ENCODE measurements around the gene CTNNA2. TPM values are rescaled to one million over a fixed set of nuclear protein-coding genes. Genes with fewer than 3 reads are reported as not detected.

CTNNA2 gene
- total and polyA plus RNA-seq, 7 experiments from 2014 or later: not detected

DNA sequence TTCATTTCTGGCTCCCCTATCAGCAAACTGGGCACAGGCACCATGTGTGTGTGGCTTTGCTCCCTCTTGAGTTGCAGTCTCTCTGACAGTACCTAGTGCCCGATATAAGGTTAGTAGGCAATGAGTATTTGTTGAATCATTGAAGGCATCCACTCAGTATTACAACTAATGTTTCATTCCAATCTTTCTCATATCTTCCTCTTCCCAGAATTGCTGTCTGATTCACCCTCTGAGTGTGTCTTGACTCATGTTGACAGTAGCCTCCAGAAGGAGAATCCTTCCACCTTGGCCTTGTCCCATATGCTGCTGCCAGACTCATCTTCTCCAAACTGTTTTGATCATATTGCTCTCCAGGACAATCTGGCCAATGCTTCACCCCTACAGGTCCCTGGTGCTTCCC is 589.2 kb downstream of the CTNNA2 start:
- Histone ChIP-seq H3K27ac (ENCODE audit: low read depth, low read length) (no peak overlapping the region), H3K36me3 (ENCODE audit: control insufficient read depth in 2 of 3, insufficient read depth in 3 of 3, low read length in 3 of 3) (no peaks in the 10 kb centered on the region), H3K4me3 (ENCODE audit: low read length) (no peak overlapping the region), H3K9me3 (ENCODE audit: control insufficient read depth in 2 of 3, low read length in 3 of 3) (no peaks in the 10 kb centered on the region), H3K4me1 (ENCODE audit: control insufficient read depth in 2 of 2, insufficient read depth in 2 of 2, low read length in 2 of 2) (no peaks in the 10 kb centered on the region), H3K27me3 (ENCODE audit: control insufficient read depth in 2 of 2, insufficient read depth in 2 of 2, low read length in 2 of 2) (no peaks in the 10 kb centered on the region)
- H3K4me1 Mint-ChIP-seq: no peaks in the 10 kb centered on the region
- no peak overlapping the region for H3K4me3 Mint-ChIP-seq
- ATAC-seq (no peak), DNase-seq (no peak)
- ChIA-PET POLR2A (no interaction called here), CTCF (no interaction called here)
- no peaks in the 10 kb centered on the region for H3K36me3 Mint-ChIP-seq
- H3K27ac Mint-ChIP-seq: no peak overlapping the region
- no peaks in the 10 kb centered on the region for H3K27me3 Mint-ChIP-seq
- peaks cover 0 to 15% (median 7%) of the 10 kb centered on the region in 11 donors for H3K9me3 Mint-ChIP-seq
- intact Hi-C loops (cut with micrococcal nuclease): no loop called here

DNA sequence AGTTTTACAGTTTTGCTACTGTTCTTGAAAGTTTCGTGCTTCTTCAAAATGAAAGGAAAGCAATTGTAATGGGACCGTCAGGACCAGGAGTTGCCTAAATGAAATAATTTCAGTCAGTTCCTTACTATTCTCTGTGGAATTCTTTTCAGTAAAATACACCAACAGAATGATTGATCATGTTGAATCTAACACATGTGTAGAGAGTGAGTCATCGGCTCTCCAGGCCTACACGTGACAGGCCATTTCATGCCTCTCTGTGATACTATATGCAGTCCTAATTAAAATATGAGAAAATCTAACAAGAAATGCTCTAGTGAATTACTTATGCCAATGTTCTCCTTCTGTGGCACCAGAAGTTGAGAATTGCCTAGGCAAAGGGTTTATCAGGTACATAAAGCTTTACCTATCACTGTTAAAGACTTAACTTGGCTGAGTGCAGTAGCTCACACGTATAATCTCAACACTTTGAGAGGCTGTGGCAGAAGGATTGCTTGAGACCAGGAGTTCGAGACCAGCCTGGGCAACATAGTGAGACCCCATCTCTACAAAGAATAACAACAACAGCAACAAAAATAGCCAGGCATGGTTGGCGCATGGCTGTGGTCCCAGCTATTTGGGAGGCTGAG is 592.3 kb downstream of the CTNNA2 start:
- no peaks in the 10 kb centered on the region for H3K36me3 ChIP-seq (ENCODE audit: control insufficient read depth in 2 of 3, insufficient read depth in 3 of 3, low read length in 3 of 3)
- intact Hi-C loops (cut with micrococcal nuclease): no loop called here
- Mint-ChIP-seq H3K9me3 (peaks cover 4 to 10% (median 6%) of the 10 kb centered on the region in 11 donors), H3K27me3 (no peaks in the 10 kb centered on the region), H3K4me3 (no peak overlapping the region), H3K27ac (no peak overlapping the region), H3K4me1 (no peaks in the 10 kb centered on the region), H3K36me3 (no peaks in the 10 kb centered on the region)
- ChIA-PET CTCF (no interaction called here), POLR2A (no interaction called here)
- DNase-seq: no peak
- H3K27me3 ChIP-seq (ENCODE audit: control insufficient read depth in 2 of 2, insufficient read depth in 2 of 2, low read length in 2 of 2): no peaks in the 10 kb centered on the region
- no peaks in the 10 kb centered on the region for H3K4me1 ChIP-seq (ENCODE audit: control insufficient read depth in 2 of 2, insufficient read depth in 2 of 2, low read length in 2 of 2)
- ATAC-seq: no peak
- no peak overlapping the region for H3K27ac ChIP-seq (ENCODE audit: low read depth, low read length)
- no peaks in the 10 kb centered on the region for H3K9me3 ChIP-seq (ENCODE audit: control insufficient read depth in 2 of 3, low read length in 3 of 3)
- no peak overlapping the region for H3K4me3 ChIP-seq (ENCODE audit: low read length)

DNA sequence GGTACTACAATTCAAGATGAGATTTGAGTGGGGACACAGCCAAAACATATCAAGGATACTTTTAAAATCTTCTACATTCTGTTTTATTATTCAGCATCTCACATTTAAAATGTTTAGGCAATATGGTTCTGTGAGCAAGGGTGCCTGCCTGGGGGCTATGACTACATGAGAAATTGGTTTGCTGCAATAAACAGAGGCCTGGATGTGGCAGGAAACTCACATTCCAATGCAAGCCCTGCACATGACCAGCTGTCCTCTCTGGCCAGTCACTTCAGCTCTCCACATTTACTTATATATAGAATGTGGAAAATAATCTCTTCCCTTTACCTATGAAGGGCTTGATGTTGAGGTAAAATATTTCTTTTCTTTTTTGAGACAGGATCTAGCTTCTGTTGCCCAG is 598.3 kb downstream of the CTNNA2 start:
- Mint-ChIP-seq H3K4me1 (no peaks in the 10 kb centered on the region), H3K9me3 (peaks cover 0 to 18% (median 6%) of the 10 kb centered on the region in 11 donors), H3K27ac (no peak overlapping the region), H3K27me3 (no peaks in the 10 kb centered on the region), H3K4me3 (no peak overlapping the region), H3K36me3 (no peaks in the 10 kb centered on the region)
- H3K27ac ChIP-seq (ENCODE audit: low read depth, low read length): no peak overlapping the region
- no peaks in the 10 kb centered on the region for H3K27me3 ChIP-seq (ENCODE audit: control insufficient read depth in 2 of 2, insufficient read depth in 2 of 2, low read length in 2 of 2)
- no peaks in the 10 kb centered on the region for H3K36me3 ChIP-seq (ENCODE audit: control insufficient read depth in 2 of 3, insufficient read depth in 3 of 3, low read length in 3 of 3)
- ATAC-seq (no peak), DNase-seq (no peak)
- ChIA-PET POLR2A (no interaction called here), CTCF (no interaction called here)
- H3K4me1 ChIP-seq (ENCODE audit: control insufficient read depth in 2 of 2, insufficient read depth in 2 of 2, low read length in 2 of 2): no peaks in the 10 kb centered on the region
- intact Hi-C loops (cut with micrococcal nuclease): no loop called here
- no peaks in the 10 kb centered on the region for H3K9me3 ChIP-seq (ENCODE audit: control insufficient read depth in 2 of 3, low read length in 3 of 3)
- no peak overlapping the region for H3K4me3 ChIP-seq (ENCODE audit: low read length)

DNA sequence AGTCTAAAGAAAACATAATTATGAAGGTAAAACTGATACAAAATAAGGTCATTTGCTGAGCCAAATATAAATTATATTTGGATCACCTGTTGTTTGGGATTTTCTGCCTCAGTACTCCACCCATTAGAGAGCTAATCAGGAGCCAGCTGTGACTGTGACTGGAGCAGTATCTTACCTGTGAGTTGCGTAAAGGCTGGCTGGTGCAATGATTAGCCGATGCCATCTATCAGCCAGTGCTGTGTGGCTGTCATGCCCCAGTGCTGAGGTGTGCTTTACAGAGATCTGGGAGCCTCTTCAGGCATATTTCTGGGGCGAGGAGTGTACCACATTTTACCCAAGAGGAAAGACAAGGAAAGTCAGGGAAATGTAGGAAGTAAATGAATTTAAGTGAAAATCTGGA is 599.9 kb downstream of the CTNNA2 start:
- H3K27ac ChIP-seq (ENCODE audit: low read depth, low read length): no peak overlapping the region
- Mint-ChIP-seq H3K27ac (no peak overlapping the region), H3K9me3 (peaks cover 0 to 10% (median 4%) of the 10 kb centered on the region in 11 donors), H3K4me1 (no peaks in the 10 kb centered on the region), H3K4me3 (no peak overlapping the region), H3K27me3 (no peaks in the 10 kb centered on the region), H3K36me3 (no peaks in the 10 kb centered on the region)
- no peak overlapping the region for H3K4me3 ChIP-seq (ENCODE audit: low read length)
- ATAC-seq (no peak), DNase-seq (no peak)
- no peaks in the 10 kb centered on the region for H3K27me3 ChIP-seq (ENCODE audit: control insufficient read depth in 2 of 2, insufficient read depth in 2 of 2, low read length in 2 of 2)
- intact Hi-C loops (cut with micrococcal nuclease): no loop called here
- POLR2A ChIA-PET: no interaction called here
- H3K36me3 ChIP-seq (ENCODE audit: control insufficient read depth in 2 of 3, insufficient read depth in 3 of 3, low read length in 3 of 3): no peaks in the 10 kb centered on the region
- CTCF ChIA-PET: no interaction called here
- no peaks in the 10 kb centered on the region for H3K4me1 ChIP-seq (ENCODE audit: control insufficient read depth in 2 of 2, insufficient read depth in 2 of 2, low read length in 2 of 2)
- no peaks in the 10 kb centered on the region for H3K9me3 ChIP-seq (ENCODE audit: control insufficient read depth in 2 of 3, low read length in 3 of 3)

DNA sequence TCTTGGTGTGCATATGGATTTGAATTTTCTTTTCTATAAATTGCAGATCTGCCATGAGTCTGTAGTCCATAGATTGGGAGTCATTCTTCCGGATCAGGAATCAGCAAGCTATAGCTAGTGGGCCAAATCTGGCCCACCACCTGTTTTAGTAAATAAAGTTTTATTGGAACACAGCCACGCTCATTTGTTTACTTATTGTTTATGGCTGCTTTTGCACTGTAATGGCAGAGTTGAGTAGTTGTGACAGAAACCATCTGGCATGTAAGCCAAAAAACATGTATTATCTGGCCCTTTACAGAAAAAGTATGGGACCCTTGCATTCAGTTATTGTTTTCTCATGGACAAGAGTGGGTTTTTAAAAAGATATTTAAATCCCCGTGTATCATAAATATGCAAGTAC is 600.5 kb downstream of the CTNNA2 start:
- H3K36me3 ChIP-seq (ENCODE audit: control insufficient read depth in 2 of 3, insufficient read depth in 3 of 3, low read length in 3 of 3): no peaks in the 10 kb centered on the region
- ChIA-PET POLR2A (no interaction called here), CTCF (no interaction called here)
- ATAC-seq: no peak
- no peak overlapping the region for H3K27ac ChIP-seq (ENCODE audit: low read depth, low read length)
- Mint-ChIP-seq H3K9me3 (peaks cover 0 to 10% (median 4%) of the 10 kb centered on the region in 11 donors), H3K27me3 (no peaks in the 10 kb centered on the region), H3K36me3 (no peaks in the 10 kb centered on the region), H3K4me3 (no peak overlapping the region), H3K27ac (no peak overlapping the region), H3K4me1 (no peaks in the 10 kb centered on the region)
- DNase-seq: no peak
- H3K4me1 ChIP-seq (ENCODE audit: control insufficient read depth in 2 of 2, insufficient read depth in 2 of 2, low read length in 2 of 2): no peaks in the 10 kb centered on the region
- H3K9me3 ChIP-seq (ENCODE audit: control insufficient read depth in 2 of 3, low read length in 3 of 3): no peaks in the 10 kb centered on the region
- no peaks in the 10 kb centered on the region for H3K27me3 ChIP-seq (ENCODE audit: control insufficient read depth in 2 of 2, insufficient read depth in 2 of 2, low read length in 2 of 2)
- H3K4me3 ChIP-seq (ENCODE audit: low read length): no peak overlapping the region
- intact Hi-C loops (cut with micrococcal nuclease): no loop called here

DNA sequence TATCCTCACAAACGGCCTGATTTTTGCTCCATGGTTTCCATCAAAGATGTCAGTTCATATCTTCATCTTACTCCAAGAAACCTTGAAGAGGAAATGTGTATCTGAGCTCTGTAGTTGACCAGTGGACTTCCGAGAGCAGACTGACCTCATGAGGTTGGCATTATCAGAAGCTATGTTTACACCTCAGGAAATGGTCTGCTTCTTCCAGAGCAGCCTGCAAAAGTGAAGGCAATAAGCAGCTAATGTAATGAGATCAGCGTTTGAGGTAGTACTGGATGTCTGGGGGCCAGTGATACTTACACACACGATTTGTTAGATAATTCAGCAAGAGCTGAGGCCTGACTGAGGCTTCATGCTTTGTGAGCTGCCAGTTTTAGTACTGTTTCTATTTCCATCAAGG is 602.0 kb downstream of the CTNNA2 start:
- intact Hi-C loops (cut with micrococcal nuclease): no loop called here
- Mint-ChIP-seq H3K27me3 (no peaks in the 10 kb centered on the region), H3K36me3 (no peaks in the 10 kb centered on the region), H3K9me3 (peaks cover 0 to 14% (median 2%) of the 10 kb centered on the region in 11 donors), H3K4me1 (no peaks in the 10 kb centered on the region), H3K27ac (no peak overlapping the region), H3K4me3 (no peak overlapping the region)
- POLR2A ChIA-PET: no interaction called here
- H3K27me3 ChIP-seq (ENCODE audit: control insufficient read depth in 2 of 2, insufficient read depth in 2 of 2, low read length in 2 of 2): no peaks in the 10 kb centered on the region
- CTCF ChIA-PET: no interaction called here
- H3K4me3 ChIP-seq (ENCODE audit: low read length): no peak overlapping the region
- DNase-seq (no peak), ATAC-seq (no peak)
- no peaks in the 10 kb centered on the region for H3K9me3 ChIP-seq (ENCODE audit: control insufficient read depth in 2 of 3, low read length in 3 of 3)
- H3K36me3 ChIP-seq (ENCODE audit: control insufficient read depth in 2 of 3, insufficient read depth in 3 of 3, low read length in 3 of 3): no peaks in the 10 kb centered on the region
- no peak overlapping the region for H3K27ac ChIP-seq (ENCODE audit: low read depth, low read length)
- H3K4me1 ChIP-seq (ENCODE audit: control insufficient read depth in 2 of 2, insufficient read depth in 2 of 2, low read length in 2 of 2): no peaks in the 10 kb centered on the region

DNA sequence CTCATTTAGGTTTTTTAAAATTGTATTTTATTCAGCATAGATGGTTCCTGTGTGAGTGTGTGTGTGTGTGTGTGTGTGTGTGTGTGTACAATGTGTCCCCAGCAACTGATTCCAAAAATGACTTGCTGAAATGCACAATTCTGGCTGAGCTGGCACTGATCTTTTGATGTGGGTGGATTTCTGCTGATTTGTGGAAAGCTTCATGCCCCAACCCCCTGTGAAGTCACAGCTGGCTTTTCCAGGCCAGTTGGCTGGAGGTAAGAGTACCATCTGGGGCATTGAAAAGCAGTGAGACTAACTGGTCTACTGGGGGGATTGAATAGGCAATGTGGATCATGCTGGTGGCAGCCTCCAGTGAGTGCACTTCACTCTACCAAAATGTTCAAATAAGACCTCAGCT is 604.5 kb downstream of the CTNNA2 start:
- peaks cover 0 to 14% (median 0%) of the 10 kb centered on the region in 11 donors for H3K9me3 Mint-ChIP-seq

More for the DNA sequence above, 604.5 kb downstream of the CTNNA2 start:
- CTCF ChIA-PET: no interaction called here
- Mint-ChIP-seq H3K27me3 (no peaks in the 10 kb centered on the region), H3K4me3 (no peak overlapping the region), H3K27ac (no peak overlapping the region), H3K36me3 (no peaks in the 10 kb centered on the region), H3K4me1 (no peaks in the 10 kb centered on the region)
- Histone ChIP-seq H3K36me3 (ENCODE audit: control insufficient read depth in 2 of 3, insufficient read depth in 3 of 3, low read length in 3 of 3) (no peaks in the 10 kb centered on the region), H3K4me1 (ENCODE audit: control insufficient read depth in 2 of 2, insufficient read depth in 2 of 2, low read length in 2 of 2) (no peaks in the 10 kb centered on the region), H3K27me3 (ENCODE audit: control insufficient read depth in 2 of 2, insufficient read depth in 2 of 2, low read length in 2 of 2) (no peaks in the 10 kb centered on the region), H3K4me3 (ENCODE audit: low read length) (no peak overlapping the region), H3K27ac (ENCODE audit: low read depth, low read length) (no peak overlapping the region), H3K9me3 (ENCODE audit: control insufficient read depth in 2 of 3, low read length in 3 of 3) (no peaks in the 10 kb centered on the region)
- ATAC-seq: no peak
- DNase-seq: no peak
- intact Hi-C loops (cut with micrococcal nuclease): no loop called here
- POLR2A ChIA-PET: no interaction called here
